GM21619 (cell line): Measurements from ENCODE around the gene SH3TC1.

Experiments
- ATAC-seq: cut with Tn5 transposase; IDR thresholded peaks from one replicate; pipeline ENCODE4 v1.9.1; 2021; ENCODE audit not compliant: unreplicated experiment

Gene SH3TC1

GRCh38 chr4:8198206-8198905 is 734 bp upstream of the SH3TC1 start:
- ATAC-seq, result peak; percentile 2

DNA sequence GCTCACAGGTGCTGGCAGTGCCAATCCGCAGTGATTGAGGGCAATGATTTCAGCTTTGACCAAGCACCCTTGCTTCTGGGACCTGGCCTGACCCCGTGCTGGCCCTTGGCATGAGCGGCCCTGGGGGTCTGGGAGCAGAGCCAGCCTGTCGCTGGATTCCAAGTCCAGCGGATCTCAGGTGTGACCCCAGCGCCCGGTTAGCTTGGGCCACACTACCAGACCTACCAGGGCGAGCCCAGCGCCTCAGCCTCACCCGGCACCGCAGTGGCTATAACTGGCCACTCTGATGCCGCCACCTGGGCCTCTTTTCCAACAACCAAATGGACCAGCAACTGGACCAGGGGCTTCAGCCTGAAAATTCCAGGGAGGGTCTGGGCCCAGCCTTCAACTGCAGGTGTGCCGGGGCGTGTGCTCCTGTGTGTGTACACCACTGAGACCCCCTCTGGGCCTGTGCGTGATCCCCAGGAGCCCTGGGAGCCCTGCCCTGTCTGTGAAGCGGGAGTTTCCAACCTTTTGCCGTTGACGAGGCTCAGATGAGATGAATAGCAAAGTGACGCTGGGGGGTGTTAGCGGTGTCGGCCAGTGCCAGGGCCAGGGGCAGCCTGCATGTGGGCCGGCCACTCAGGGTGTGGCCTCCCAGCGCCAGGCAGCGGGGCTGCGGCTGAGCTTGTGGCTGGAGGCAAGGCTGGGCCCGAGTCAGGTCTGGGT is 658 bp downstream of the SH3TC1 start:
- ATAC-seq, result no peak

GRCh38 chr4:8200302-8200975 is 1.3 kb downstream of the SH3TC1 start:
- ATAC-seq, result no peak

DNA sequence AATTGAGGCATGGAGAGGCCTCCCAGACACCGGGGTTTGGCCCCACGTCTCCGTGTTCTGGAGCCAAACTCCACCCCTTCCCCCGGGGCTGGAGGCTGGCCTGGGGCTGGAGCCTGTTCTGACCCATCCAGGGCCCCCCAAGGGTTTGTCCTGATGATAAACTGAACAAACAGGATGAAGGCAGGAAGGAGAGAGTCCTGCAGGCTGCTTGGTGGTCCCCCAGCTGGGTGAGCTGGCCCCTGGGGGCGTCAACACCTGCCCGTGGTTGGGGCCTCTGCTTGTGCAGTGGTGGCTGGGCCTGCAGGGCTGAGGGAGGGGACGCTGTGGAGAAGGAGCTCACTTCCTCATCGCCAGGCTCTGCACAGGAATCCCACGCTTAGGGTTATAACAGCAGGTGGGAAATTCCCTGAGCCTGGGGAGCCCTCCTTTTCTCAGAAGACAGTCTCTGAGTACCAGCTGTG is 2.3 kb downstream of the SH3TC1 start:
- peak; percentile 40 for ATAC-seq

DNA sequence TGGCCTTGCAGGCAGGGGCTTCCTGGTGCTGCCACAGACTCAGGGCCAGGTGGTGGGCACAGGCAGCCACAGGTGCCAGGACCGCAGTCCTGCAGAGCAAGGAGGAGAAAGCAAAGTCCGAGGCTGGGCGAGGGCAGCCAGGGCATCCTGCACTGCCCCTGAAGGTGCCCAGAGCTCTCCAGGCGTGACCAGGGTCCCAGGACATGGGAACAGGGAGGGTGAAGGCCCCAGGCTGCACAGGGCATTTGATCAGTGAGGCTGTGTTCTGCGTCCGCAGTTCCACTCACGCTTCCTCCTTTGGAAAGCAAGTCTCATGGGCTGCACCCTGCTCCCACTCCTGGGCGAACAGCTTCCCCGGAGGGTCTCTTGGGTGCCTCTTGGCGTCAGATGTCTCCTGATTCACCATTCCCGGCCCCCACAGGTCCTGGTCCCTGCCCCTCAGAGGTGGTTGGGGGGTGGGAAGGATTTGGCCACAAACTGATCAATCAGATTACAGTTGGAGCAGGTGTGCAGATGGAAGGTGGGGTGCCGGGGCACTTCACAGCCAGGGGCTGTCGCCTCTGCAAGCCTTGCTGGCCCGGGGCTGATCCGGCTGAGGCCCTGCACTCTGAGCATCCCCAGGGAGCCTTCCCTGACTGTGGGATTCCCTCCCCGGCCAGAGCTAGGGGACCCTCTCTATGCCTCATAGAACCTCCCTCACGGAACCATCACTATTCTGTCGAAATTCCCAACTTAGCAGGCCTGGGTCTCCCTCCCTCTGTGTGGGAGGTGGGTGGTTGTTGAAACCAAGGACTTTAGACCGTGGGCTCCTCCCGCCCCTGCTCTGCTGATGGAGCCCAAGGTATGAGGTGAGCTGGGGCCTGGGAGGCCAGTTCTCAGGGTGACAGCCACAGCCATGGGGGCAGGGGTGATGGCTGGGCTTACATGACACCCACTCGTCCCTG is 3.3 kb downstream of the SH3TC1 start:
- no peak for ATAC-seq

DNA sequence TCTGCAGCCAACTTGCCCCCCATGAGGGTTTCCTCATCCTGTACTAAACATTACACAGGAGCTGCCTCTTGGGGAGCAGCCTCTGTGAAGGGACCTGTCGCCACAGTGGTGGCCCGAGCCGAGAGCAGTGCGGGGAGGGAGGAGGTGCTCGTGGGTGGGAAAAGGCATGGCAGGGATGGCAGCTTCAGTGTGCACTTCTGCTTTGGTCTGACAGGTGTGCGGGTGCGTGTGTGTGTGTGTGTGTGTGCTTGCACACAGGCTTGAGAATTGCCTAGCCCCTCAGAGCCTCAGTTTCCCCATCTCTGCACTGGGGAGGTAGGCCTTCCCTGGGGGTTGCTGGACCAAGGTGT is 3.9 kb downstream of the SH3TC1 start:
- no peak for ATAC-seq

DNA sequence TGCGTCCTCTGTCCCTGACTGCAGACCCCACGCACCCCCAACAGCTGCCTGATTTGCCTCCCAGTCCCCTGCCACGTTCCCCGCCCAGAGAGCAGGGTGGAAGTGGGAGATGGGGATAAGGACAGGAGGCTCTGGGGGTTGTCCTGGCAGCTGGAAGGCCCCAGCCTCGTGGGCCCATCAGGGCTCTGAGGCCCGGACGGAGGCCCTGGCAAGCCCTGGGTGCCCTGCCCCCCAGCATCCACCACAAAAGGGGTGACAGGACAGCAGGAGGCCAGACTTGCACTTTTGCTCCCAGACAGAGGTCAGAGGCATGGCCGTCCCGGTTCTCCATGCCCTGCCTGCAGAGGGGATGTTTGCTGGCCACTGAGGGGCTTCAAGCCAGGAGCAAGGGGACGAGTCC is 4.7 kb downstream of the SH3TC1 start:
- ATAC-seq, result no peak

DNA sequence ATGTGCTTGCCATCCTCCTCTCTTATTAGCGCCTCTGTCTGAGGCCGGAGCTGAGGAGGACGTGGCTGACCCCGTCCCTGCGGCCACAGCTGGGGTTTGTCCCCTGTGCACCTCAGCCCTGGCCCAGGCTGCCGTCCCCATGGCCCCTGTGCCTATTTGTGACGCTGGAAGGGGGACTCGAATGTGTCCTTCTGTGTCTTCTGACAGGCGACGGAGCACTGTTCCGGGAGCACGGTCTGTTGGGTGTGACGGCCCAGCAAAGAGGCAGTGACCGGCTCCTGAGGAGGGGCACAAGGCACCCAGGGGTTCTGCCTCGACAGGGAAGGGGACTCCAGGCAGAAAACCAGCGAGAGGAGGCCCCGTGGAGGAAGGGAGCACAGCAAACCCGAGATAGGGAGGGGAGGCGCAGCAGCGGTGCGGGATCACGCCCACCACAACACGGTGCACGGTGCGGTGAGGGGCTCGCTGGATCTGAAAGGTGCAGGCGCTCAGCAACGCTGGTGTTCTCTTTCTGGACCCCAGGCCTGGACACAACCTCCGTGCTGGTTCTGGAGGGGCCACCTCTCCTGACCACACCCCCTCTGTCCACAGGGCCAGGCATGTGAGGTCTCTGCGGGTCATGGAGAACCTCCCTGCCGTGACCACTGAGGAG is 5.6 kb downstream of the SH3TC1 start:
- no peak for ATAC-seq

DNA sequence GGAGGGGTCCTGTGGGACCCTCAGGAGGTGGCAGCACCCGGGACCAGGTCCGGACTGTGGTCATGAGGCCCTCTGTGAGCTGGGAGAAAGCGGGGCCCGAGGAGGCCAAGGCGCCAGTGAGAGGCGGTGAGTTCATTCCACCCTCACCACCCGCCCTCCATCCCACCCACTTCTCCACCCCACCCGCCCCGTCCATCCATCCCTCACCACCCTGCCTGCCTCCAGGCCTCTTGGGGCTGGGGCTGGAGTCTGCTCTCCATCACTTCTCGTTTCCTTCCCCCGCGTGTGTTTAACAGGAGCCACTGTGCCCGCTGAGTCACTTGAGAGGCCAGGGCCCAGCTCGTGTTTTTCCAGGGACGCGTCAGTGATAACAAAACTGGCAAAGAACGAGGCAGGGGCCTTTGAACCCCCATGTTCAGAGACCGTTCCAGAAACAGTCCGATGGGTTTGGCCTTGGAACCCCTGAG is 6.2 kb downstream of the SH3TC1 start:
- no peak for ATAC-seq

- no peak for ATAC-seq
Measured at GRCh38 chr4:8205749-8206611, 6.9 kb downstream of the SH3TC1 start.

DNA sequence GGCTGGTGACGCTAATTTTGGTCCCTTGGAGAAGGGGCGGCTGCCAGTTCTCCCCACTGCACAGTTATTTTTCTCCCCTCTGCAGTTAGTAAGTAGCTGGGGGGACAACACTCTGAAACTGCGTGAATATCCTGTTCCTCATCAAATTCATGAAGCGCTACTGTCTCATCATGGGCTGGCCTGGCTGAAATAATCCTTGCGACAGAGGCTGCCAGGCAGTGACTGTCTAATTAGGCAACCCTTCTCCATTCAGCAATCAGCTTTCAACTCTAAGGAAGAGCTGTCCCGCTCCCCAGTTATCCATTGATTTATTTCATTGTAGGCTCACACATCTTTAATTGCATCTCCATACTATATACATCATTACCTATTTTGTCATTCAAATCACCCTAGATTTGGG is 8.2 kb downstream of the SH3TC1 start:
- no peak for ATAC-seq

DNA sequence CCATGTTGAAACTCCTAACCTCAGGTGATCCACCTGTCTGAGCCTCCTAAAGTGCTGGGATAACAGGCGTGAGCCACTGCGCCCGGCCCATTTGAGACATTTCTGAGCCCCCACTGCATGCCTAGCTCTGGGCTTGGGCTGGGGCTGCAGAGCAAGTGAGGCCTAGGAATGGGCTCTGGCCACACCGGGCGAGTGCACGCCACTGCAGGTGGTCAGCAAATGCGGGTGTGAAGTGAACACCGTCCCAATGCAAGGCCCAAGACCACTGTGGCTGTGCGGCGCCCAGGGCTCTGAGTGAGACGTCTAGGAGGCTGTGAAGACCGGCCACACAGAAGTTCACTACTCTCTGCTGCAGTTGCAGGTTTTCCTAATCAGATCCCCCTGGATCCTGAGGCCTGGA is 9.5 kb downstream of the SH3TC1 start:
- no peak for ATAC-seq

GRCh38 chr4:8209181-8209874 is 10.2 kb downstream of the SH3TC1 start:
- no peak for ATAC-seq

- no peak for ATAC-seq
Measured at GRCh38 chr4:8210010-8210409, 10.9 kb downstream of the SH3TC1 start.

- ATAC-seq, result no peak
Measured at GRCh38 chr4:8210616-8211015, 11.5 kb downstream of the SH3TC1 start.

GRCh38 chr4:8211251-8211650 is 12.2 kb downstream of the SH3TC1 start:
- ATAC-seq, result no peak

GRCh38 chr4:8211737-8212581 is 12.9 kb downstream of the SH3TC1 start:
- ATAC-seq, result no peak

GRCh38 chr4:8212622-8213021 is 13.5 kb downstream of the SH3TC1 start:
- ATAC-seq, result no peak
